Stimulated activated naive CD8-positive, alpha-beta T cell treated with anti-CD3 and anti-CD28 coated beads, Interleukin-15, Interleukin-2, amounts not matched to agents 100 ng/mL and 50 ng/mL, for 24 hours (primary cell): ENCODE measurements around the gene DSCAML1.

Source experiments
- H3K27ac Mint-ChIP-seq: one replicate; pipeline ENCODE4 v1.8.0; 2021; ENCODE audit warnings: mild to moderate bottlenecking, mixed read lengths
- H3K27me3 Mint-ChIP-seq: one replicate; pipeline ENCODE4 v1.8.0; 2021; ENCODE audit warnings: mixed read lengths
- H3K36me3 Mint-ChIP-seq: one replicate; pipeline ENCODE4 v1.8.0; 2021; ENCODE audit warnings: low read depth, mixed read lengths
- H3K4me1 Mint-ChIP-seq: one replicate; pipeline ENCODE4 v1.8.0; 2021; ENCODE audit warnings: low read depth, mixed read lengths
- H3K4me3 Mint-ChIP-seq: one replicate; pipeline ENCODE4 v1.8.0; 2021; ENCODE audit warnings: mild to moderate bottlenecking, mixed read lengths
- H3K9me3 Mint-ChIP-seq: one replicate; pipeline ENCODE4 v1.8.0; 2021; ENCODE audit warnings: mixed read lengths

The DSCAML1 gene

GRCh38 chr11:117684731-117685130 is 112.3 kb downstream of the DSCAML1 start:
- H3K36me3 Mint-ChIP-seq = no peaks in the 10 kb centered on the region
- no peak overlapping the region for H3K4me3 Mint-ChIP-seq
- no peaks in the 10 kb centered on the region for H3K27me3 Mint-ChIP-seq
- H3K27ac Mint-ChIP-seq = no peak overlapping the region
- H3K9me3 Mint-ChIP-seq = no peaks in the 10 kb centered on the region
- H3K4me1 Mint-ChIP-seq = no peaks in the 10 kb centered on the region

GRCh38 chr11:117684111-117684510 is 112.9 kb downstream of the DSCAML1 start:
- Mint-ChIP-seq H3K4me3 (no peak overlapping the region), H3K4me1 (no peaks in the 10 kb centered on the region), H3K27me3 (no peaks in the 10 kb centered on the region), H3K27ac (no peak overlapping the region), H3K36me3 (no peaks in the 10 kb centered on the region), H3K9me3 (no peaks in the 10 kb centered on the region)

- H3K4me1 Mint-ChIP-seq = no peaks in the 10 kb centered on the region
- H3K27me3 Mint-ChIP-seq = no peaks in the 10 kb centered on the region
- no peak overlapping the region for H3K4me3 Mint-ChIP-seq
- no peak overlapping the region for H3K27ac Mint-ChIP-seq
- no peaks in the 10 kb centered on the region for H3K9me3 Mint-ChIP-seq
- H3K36me3 Mint-ChIP-seq = no peaks in the 10 kb centered on the region
Observed at GRCh38 chr11:117681438-117681837, 115.6 kb downstream of the DSCAML1 start.

- H3K36me3 Mint-ChIP-seq = no peaks in the 10 kb centered on the region
- no peaks in the 10 kb centered on the region for H3K27me3 Mint-ChIP-seq
- H3K9me3 Mint-ChIP-seq = no peaks in the 10 kb centered on the region
- H3K4me3 Mint-ChIP-seq = no peak overlapping the region
- H3K4me1 Mint-ChIP-seq = no peaks in the 10 kb centered on the region
- H3K27ac Mint-ChIP-seq = no peak overlapping the region
Observed at GRCh38 chr11:117679461-117679860, 117.6 kb downstream of the DSCAML1 start.

- no peaks in the 10 kb centered on the region for H3K36me3 Mint-ChIP-seq
- H3K4me3 Mint-ChIP-seq = no peak overlapping the region
- H3K27me3 Mint-ChIP-seq = no peaks in the 10 kb centered on the region
- no peak overlapping the region for H3K27ac Mint-ChIP-seq
- no peaks in the 10 kb centered on the region for H3K9me3 Mint-ChIP-seq
- no peaks in the 10 kb centered on the region for H3K4me1 Mint-ChIP-seq
Observed at GRCh38 chr11:117678658-117679406, 118.2 kb downstream of the DSCAML1 start.

GRCh38 chr11:117677729-117678310 is 119.2 kb downstream of the DSCAML1 start:
- Mint-ChIP-seq H3K36me3 (no peaks in the 10 kb centered on the region), H3K9me3 (no peaks in the 10 kb centered on the region), H3K27ac (no peak overlapping the region), H3K4me3 (no peak overlapping the region), H3K27me3 (no peaks in the 10 kb centered on the region), H3K4me1 (no peaks in the 10 kb centered on the region)

- Mint-ChIP-seq H3K27me3 (no peaks in the 10 kb centered on the region), H3K27ac (no peak overlapping the region), H3K4me3 (no peak overlapping the region)
Observed at GRCh38 chr11:117676501-117676900, 120.5 kb downstream of the DSCAML1 start.

GRCh38 chr11:117673602-117674001 is 123.4 kb downstream of the DSCAML1 start:
- Mint-ChIP-seq H3K27ac (no peak overlapping the region), H3K4me3 (no peak overlapping the region), H3K9me3 (no peaks in the 10 kb centered on the region), H3K36me3 (no peaks in the 10 kb centered on the region), H3K27me3 (no peaks in the 10 kb centered on the region), H3K4me1 (no peaks in the 10 kb centered on the region)

More at GRCh38 chr11:117676501-117676900, 120.5 kb downstream of the DSCAML1 start:
- no peaks in the 10 kb centered on the region for H3K9me3 Mint-ChIP-seq
- H3K4me1 Mint-ChIP-seq = no peaks in the 10 kb centered on the region
- no peaks in the 10 kb centered on the region for H3K36me3 Mint-ChIP-seq

GRCh38 chr11:117671370-117671769 is 125.6 kb downstream of the DSCAML1 start:
- Mint-ChIP-seq H3K27ac (no peak overlapping the region), H3K4me1 (no peaks in the 10 kb centered on the region), H3K9me3 (no peaks in the 10 kb centered on the region), H3K4me3 (no peak overlapping the region), H3K27me3 (no peaks in the 10 kb centered on the region), H3K36me3 (no peaks in the 10 kb centered on the region)

- no peaks in the 10 kb centered on the region for H3K9me3 Mint-ChIP-seq
Observed at GRCh38 chr11:117670924-117671323, 126.1 kb downstream of the DSCAML1 start.

GRCh38 chr11:117670443-117670842 is 126.6 kb downstream of the DSCAML1 start:
- H3K36me3 Mint-ChIP-seq = no peaks in the 10 kb centered on the region
- H3K9me3 Mint-ChIP-seq = no peaks in the 10 kb centered on the region
- H3K4me1 Mint-ChIP-seq = no peaks in the 10 kb centered on the region
- H3K27ac Mint-ChIP-seq = no peak overlapping the region
- H3K4me3 Mint-ChIP-seq = no peak overlapping the region
- H3K27me3 Mint-ChIP-seq = no peaks in the 10 kb centered on the region

More at GRCh38 chr11:117670924-117671323, 126.1 kb downstream of the DSCAML1 start:
- Mint-ChIP-seq H3K4me1 (no peaks in the 10 kb centered on the region), H3K36me3 (no peaks in the 10 kb centered on the region), H3K27ac (no peak overlapping the region), H3K27me3 (no peaks in the 10 kb centered on the region), H3K4me3 (no peak overlapping the region)

GRCh38 chr11:117669616-117670015 is 127.4 kb downstream of the DSCAML1 start:
- H3K36me3 Mint-ChIP-seq = no peaks in the 10 kb centered on the region
- no peaks in the 10 kb centered on the region for H3K4me1 Mint-ChIP-seq
- no peaks in the 10 kb centered on the region for H3K27me3 Mint-ChIP-seq
- H3K9me3 Mint-ChIP-seq = no peaks in the 10 kb centered on the region
- H3K27ac Mint-ChIP-seq = no peak overlapping the region
- no peak overlapping the region for H3K4me3 Mint-ChIP-seq

- H3K4me3 Mint-ChIP-seq = no peak overlapping the region
- no peaks in the 10 kb centered on the region for H3K36me3 Mint-ChIP-seq
- no peaks in the 10 kb centered on the region for H3K9me3 Mint-ChIP-seq
- no peak overlapping the region for H3K27ac Mint-ChIP-seq
- no peaks in the 10 kb centered on the region for H3K27me3 Mint-ChIP-seq
- H3K4me1 Mint-ChIP-seq = no peaks in the 10 kb centered on the region
Observed at GRCh38 chr11:117669062-117669461, 128.0 kb downstream of the DSCAML1 start.

- Mint-ChIP-seq H3K36me3 (no peaks in the 10 kb centered on the region), H3K4me3 (no peak overlapping the region), H3K4me1 (no peaks in the 10 kb centered on the region), H3K27ac (no peak overlapping the region), H3K27me3 (no peaks in the 10 kb centered on the region), H3K9me3 (no peaks in the 10 kb centered on the region)
Observed at GRCh38 chr11:117668321-117668751, 128.7 kb downstream of the DSCAML1 start.

- H3K27me3 Mint-ChIP-seq = no peaks in the 10 kb centered on the region
- H3K4me1 Mint-ChIP-seq = no peaks in the 10 kb centered on the region
- no peaks in the 10 kb centered on the region for H3K9me3 Mint-ChIP-seq
- H3K4me3 Mint-ChIP-seq = no peak overlapping the region
- H3K27ac Mint-ChIP-seq = no peak overlapping the region
- H3K36me3 Mint-ChIP-seq = no peaks in the 10 kb centered on the region
Observed at GRCh38 chr11:117664897-117665296, 132.1 kb downstream of the DSCAML1 start.

GRCh38 chr11:117663821-117664220 is 133.2 kb downstream of the DSCAML1 start:
- Mint-ChIP-seq H3K27ac (no peak overlapping the region), H3K36me3 (no peaks in the 10 kb centered on the region), H3K27me3 (no peaks in the 10 kb centered on the region), H3K4me1 (no peaks in the 10 kb centered on the region), H3K9me3 (no peaks in the 10 kb centered on the region), H3K4me3 (no peak overlapping the region)
